KG1 (cell line): ENCODE data around the gene NGEF.

Experiments used
- DNase-seq: peaks from one replicate; lab custom pipeline; 2025; lab: John Stamatoyannopoulos, UW

The NGEF gene

DNA sequence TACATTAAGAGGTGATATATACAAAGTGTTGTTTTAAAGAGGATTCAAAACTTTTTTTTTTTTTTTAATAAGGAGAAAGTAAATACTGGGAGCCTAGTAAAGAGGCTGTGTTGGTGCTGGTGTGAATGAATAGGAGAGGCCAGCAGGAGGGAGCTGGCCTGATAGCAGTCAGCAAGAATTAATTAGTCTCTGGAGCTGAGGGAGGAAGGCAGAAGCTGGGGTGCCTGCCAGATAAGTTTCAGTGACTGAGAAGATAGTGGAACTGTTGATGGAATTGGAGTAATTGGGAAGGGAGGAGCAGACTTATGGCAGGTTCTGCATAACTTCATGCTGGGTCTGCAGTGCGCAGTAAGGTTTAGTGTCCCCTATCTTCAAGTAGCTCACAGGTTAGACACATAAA lies 179.2 kb downstream of the NGEF start:
- no peak for DNase-seq

DNA sequence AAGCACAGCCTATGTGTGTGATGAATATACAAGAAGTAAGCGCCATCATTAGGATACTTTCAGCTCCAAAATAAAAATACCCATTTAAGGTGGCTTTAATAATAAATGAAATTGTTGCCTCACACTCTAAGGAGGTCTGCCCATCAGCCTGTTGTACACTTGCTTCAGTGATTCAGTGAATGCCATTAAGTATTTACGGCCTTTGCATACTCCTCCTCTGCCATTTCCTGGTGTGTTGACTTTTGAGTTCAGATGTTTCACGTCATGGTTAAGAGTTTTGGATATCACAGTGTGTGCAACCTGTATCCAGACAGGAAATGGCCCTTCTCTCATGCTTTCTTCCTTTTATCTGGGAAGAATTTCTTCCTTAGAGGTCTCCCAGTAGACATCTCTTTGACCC lies 181.6 kb downstream of the NGEF start:
- DNase-seq, result no peak

- DNase-seq, result no peak
Measured at GRCh38 chr2:232829988-232830387, 183.1 kb downstream of the NGEF start.
